KG1 (cell line): ENCODE measurements around the gene MSH3.
"Not testable (repeated sequence)": the region's sequence is repeated elsewhere in the genome, so short reads cannot be mapped to it uniquely, and the experiment has no call there.

Source experiments
- DNase-seq: peaks from one replicate; lab custom pipeline; 2025; lab: John Stamatoyannopoulos, UW

Gene MSH3

DNA sequence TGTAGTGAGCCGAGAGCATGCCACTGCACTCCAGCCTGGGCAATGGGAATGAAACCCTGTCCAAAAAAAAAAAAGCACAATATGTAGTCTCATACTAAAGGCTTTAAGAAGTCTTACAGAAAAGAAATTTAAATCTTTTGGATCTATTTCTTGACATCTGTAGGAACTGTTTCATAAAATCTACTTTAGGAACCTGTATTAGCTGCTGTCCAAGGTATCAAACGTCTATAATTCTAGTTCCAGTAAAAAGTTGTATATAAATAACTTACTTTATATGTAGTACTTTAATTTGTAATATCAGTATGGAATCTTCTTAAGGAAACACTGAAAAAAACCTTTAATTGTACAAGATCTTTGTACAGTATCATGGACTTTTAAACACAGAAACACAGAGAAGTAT is 199.0 kb downstream of the MSH3 start:
- DNase-seq = no peak

DNA sequence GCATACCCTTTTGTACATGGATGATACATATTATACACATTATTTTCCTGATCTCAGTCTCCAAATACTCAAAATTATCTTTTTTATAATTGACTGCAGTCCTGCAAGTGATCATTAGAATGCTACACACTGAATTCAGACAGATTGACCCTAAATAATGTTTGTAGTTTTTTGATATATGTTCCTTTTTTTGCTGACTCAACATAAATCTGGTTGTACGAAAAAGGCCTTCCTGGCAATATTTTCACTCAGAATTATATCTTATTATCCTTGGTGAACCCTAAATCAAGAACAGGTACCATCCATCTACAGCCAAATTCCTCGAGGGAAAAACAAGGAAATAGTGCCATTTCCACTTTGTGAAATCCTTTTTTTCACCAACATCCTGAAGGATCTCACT is 200.1 kb downstream of the MSH3 start:
- no peak for DNase-seq

DNA sequence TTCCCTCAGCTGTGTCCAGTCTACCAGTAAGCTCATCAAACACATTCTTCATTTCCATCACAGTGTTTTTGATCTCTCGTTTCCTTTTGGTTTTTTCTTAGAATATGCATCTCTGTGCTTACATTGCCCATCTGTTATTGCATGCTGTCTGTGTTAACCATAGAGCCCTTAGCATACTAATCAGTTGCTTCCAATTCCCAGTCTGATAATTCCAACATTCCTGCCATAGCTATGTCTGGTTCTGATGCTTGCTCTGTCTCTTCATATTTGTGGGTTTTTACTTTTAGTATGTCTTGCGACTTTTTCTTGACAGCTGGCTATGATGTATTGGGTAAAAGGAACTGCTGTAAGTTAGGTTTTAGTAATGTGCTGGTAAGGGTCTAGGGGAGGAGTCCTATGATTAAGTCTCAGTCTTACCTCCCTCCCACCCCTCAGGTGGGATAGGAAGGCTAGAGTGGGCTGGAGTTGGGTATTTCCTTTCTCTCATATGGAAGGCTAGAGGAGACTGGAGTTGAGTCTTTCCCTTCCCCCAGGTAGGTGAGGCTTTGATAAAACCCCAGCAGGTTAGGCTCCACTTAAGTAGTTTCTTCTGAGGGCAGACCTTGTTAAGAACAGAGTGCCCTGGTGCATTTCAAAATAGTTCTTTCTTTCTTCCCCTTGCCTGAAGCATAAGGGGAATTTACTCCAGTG is 206.6 kb downstream of the MSH3 start:
- no peak for DNase-seq

DNA sequence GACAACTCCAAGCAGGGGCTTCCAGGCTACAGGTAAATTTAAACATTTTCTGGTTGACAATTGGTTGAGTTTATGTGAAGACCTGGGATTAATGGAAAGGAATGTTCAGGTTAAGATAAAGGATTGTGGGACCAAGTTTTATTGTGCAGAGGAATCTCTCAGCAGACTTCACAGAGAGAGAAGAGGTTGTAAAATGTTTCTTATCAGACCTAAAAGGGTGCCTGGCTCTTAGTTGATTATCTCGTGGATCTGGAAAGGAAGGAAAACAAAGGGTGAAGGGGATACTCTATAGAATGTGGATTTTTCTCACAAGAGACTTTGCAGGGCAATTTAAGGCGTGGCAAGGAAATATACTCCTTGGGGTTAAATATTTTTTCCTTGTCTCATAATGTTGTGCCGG is 209.3 kb downstream of the MSH3 start:
- no peak for DNase-seq

DNA sequence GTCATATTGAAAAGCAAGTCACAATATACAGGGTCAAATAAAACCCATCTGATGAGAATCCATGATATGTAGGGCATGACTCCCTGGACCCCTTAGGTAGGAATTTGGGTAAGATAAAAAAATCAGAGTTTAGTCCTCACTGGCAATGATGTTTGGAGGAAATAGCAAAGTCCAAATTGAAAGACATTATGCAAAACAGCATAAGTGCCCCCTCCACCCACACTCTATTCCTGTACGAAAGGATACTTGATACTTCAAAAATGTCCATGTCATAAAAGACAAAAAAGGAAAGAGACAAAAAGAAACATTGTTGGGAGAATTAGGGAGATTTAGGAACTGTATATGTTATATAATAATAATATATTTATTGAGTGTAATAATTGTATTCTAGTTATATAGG is 209.7 kb downstream of the MSH3 start:
- no peak for DNase-seq

DNA sequence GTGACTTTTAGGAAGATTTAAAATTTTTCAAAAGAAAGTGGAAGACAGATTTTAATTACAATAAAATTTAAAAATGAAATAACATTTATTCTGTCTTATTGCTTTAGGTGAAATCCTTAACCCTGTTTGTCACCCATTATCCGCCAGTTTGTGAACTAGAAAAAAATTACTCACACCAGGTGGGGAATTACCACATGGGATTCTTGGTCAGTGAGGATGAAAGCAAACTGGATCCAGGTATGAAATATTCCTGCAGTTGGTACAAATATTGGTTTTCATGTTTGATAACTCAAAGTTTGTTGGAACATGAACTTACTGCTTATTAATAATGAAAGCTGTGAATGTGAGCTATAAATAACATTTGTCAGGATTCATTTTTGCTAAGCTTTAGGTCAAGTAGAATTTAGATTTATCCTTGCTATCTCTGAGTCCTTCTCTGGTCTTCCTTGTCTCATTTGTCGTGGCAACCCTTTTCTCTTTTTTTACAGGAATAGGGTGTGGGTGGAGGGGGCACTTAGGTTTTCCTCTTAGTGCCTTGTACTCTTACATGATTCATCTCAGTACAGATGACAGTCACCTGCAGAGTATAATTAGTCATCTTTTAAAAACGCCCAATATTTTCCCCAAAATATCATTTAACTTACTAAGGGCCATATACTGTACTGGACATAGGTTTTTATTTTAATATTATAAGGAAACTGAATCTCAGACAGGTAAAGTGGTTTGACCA is 210.4 kb downstream of the MSH3 start:
- no peak for DNase-seq

DNA sequence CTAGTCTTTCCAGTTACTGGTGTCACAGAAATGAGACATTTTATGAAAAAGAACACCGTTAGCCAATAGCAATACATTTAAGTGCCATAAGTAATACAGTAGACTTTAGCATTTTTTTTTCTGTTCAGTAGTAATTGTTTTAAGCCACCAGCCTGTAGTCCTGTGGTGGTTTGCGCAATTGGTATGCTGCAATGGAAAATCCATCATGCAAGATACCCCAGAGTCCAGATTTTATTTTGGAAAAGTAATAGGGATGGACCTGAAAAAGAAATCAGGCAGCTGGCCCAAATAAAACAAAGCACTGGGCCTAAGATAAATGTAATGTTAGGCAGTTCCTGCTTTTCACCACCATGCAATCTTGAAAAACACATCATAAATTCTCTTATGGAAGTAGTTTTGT is 211.1 kb downstream of the MSH3 start:
- no peak for DNase-seq

DNA sequence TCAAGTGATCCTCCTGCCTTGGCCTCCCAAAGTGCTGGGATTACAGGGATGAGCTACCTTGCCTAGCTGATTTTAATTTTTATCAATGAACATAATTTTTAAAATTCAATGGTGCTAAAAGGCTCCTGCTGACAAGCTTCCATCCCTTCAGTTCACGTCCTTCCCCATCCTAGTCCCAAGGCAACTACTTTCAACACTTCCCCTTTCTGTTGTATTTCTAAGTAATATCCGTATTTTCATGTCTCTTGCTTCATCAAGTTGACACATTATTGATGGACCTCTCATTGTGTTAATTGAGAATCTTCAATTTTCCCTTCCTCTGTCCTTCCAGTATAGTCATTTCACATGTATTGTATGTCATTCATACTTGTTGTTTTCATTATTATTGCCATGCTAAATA is 211.9 kb downstream of the MSH3 start:
- DNase-seq = no peak

DNA sequence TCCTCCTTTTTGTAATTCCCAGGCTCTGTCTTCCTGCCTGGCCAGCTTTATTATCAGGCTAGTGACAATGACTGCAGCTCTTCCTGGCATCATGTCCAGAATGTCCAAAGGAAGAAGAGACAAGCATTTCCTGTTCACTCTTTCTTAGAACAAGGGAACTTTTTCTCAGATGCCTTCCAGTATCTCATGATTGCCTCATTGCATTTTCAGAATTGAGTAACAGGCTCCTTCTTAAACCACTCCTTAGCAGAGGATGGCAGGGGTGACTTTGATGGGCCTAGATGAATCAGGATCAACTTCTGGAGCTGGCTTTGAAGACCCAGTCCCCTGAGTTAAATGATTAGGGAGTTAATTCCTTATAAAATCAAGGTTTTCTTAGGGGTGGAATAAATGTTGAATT is 212.8 kb downstream of the MSH3 start:
- DNase-seq = no peak

DNA sequence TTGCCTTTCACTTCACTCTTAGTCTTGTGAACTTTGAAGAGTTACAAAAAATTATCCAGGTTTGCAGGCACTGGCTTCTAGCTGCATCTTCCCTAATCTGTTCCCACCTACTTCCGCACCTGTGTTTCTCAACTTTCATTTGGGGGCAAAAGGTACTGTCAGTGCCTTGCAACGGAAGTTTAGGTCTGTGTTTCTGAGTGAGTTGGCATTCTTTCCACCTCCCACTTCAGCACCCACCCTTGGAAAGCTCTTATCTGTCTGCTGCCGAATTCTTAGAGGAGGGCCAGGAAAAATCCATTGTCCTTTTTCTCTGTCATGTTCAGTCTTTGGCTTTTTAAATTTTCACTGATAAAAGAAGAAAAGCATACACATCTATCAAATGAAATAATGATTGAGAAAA is 216.0 kb downstream of the MSH3 start:
- no peak for DNase-seq

DNA sequence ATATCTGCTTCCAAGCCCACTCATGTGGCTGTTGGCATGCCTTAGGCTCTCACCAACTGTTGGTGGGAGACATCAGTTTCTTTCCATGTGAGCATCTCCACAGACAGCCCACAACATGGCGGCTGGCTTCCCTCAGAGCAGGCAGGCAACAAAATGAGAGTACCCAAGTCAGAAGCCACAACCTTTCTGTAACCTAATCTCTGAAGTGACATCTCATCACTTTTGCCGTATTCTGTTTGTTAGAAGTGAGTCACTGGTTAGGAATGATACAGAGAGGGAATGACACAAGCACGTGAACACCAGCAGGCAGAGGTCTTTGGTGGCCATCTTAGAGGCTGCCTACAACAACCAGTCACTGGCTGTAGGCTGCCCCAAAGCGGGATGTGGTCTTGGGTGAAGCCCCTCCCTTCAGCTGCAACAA is 217.1 kb downstream of the MSH3 start:
- no peak for DNase-seq

DNA sequence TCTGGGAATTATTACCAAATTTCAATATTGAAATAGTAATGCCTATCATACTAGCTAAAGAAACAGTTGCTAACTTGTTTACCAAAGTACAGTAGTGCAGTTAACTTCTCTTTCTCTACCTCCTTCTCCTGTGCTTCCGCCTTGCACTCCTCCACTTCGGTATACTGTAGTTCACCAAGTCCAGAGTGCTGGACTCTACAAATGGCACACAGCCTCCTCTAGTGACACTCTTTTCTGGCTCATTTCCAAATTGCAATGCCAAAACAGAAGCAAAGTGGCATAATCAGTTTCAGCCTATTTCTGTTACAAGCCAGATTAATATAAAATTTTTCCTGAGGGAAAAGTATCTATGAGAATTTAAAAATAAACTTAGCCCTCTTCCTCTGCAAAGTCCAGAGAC is 219.7 kb downstream of the MSH3 start:
- no peak for DNase-seq

DNA sequence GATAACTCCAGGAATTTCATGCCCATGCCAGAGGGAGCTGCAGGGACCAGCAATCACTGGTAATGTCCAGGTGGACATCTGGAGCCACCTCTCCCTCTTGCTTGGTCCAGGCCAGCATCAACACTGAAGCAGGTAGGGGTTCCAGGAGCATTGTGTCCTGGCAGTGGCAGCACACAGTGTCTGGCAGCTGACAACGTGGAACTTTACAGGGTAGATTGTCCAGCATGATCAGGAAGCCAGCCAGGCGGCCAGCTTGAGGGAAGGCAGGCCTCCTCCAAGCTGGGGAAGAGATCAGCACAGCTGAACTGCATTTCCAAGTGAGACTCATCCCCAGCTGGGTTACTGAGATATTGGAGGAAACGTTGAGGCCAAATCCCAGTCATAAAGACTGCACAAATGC is 223.1 kb downstream of the MSH3 start:
- no peak for DNase-seq

DNA sequence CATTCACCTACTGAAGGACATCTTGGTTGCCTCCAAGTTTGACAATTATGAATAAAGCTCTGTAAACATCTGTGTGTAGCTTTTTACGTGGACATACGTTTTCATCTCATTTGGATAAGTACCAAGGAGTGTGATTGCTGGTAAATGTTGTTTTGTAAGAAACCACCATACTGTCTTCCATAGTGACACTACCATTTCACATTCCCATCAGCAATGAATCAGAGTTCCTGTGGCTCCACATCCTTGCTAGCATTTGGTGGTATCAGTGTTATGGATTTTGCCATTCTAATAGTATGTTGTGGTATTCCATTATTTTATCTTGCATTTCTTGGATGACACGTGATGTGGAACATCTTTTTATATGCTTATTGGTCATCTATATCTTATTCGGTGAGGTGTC is 227.3 kb downstream of the MSH3 start:
- no peak for DNase-seq

DNA sequence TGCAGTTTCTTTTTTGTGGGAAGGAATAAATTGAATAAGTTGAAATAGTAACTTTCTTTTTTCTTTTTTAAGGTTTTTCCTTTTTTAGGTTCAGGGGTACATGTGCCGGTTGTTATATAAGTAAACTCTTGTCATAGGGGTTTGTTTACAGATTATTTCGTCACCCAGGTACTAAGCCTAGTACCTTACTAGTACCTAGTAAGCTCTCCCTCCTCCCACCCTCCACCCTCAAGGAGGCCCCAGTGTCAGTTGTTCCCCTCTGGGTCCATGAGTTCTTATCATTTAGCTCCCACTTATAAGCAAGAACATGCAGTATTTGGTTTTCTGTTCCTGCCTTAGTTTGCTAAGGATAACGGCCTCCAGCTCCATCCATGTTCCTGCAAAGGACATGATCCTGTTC is 228.9 kb downstream of the MSH3 start:
- not testable (repeated sequence) for DNase-seq

DNA sequence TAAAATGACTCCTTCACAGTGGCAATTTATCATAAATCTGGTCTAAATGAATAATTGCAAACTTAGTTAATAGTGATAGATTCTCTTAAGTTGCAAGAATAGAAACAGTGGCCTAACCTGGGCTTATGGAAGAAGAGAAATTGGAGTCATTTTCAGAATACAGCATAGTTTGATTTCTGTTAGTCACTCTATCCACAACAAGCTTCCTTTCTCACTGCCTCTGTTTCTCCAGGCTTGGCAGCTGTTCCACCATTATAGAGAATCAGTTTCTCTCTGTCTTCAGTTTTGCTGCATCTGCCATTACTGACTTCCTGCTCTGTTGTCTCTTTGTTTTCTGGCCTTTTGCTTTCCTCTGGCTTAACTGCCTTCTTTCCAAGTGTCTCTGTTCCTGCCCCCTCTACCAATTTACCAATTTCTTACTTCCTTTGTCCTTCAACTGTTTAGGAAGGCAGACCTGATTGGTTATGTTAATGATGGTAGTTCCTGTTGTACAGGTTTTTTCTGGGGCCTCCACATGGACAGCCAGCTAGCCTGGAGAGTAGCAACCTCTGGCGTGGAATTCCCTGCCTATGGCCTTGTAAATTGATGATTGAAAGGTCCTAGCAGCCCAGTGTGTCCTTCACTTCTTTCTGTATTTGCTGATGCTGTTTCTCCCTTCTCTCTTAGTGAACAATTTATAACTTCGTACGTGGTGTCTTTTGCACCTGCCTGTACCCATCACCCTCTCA is 229.8 kb downstream of the MSH3 start:
- no peak for DNase-seq

DNA sequence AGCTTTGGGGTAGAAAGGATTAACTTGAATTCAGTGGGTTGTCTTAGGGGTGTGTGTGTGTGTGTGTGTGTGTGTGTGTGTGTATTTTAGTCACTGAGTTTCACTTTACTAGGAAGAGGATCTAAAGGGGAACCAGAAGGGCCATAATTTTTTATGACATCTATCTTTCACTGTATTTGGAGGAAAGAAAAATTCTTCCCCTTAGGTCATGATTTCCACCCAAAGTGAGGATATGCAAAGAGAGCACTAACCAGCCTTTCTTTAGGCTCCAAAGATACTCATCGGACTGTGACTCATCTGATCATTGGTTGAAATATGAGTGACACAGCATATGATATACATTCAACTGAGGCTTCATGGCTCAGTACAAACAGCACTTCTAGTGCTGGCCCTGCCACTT is 230.5 kb downstream of the MSH3 start:
- DNase-seq = no peak

DNA sequence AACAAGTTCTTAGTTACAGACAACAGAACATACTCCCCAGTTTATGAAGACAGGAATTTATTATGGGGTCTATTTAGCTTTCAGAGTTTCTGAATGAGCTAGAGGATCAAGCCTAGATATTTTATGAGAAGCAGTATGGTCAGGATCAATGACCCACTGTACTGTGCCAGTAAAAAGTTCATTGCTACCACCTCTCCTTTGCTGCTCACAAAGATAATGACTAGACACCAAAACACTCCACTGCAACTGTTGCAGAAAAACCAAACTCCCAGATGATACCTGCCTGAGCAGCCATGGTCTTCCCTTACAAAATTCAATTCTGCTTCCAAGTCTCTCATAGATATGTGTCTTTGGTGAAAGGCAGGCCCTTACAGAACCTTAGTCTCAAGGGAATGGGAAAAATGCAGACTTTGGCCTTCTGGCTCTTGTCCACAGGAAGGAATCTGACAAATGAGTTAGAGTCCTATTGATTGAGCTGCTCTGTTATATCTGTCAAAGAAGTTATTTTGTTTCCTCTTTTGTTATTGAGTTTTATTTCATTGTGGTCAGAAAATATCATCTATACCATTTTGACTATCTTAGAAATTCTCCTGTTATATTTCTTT is 231.0 kb downstream of the MSH3 start:
- no peak for DNase-seq

DNA sequence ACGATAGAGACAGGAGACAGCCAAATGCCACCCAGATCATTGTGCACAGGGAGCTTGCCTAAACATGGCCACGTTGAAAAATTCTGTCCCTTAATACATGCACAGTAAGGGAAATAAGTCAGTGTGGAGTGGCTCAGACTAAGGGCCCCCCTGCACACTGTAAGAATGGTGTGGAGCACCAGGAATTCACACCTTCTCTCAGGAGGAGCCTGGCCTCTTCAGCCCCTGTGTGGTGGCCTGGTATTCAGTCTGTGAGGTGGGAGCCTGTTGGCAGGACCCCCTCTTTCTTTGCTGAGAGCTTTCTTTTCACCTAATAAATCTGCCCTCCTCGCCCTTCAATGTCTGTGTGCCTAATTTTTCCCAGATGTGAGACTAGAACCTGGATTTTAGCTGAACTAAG is 239.6 kb downstream of the MSH3 start:
- no peak for DNase-seq

DNA sequence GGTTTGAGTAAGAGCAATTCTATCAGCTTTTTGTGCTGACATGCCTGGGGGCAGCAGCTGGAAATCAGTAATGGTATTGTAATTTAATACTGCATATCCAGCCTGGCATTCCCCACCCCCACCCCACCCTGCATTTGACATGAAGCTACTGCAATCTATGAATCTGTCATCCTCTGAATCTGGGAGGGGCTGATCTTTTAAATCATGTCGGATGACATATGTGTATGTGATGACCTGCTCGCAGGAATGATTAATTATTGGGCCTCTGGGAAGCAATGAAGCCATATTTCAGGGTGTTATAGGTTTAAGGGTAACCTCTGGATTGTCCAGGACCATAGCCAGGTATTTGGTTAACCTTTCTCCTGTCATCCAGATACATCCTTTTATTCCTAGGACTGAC is 241.1 kb downstream of the MSH3 start:
- DNase-seq = no peak

DNA sequence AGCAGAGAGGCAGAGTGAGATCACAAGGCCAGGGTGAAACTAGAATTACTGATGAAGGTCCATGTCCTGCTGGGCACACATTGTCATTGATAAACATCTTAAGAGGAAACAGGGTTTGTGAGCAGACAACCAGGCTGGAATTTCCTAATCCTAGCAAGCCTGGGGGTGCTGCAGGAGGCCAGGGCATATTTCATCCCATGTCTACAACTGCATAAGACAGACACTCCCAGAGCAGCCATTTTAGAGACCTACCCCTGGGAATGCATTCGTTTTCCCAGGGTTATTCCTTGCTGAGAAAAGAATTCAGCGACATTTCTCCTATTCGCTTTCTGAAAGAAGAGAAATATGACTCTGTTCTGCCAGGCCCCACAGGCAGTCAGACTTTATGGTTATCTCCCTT is 248.2 kb downstream of the MSH3 start:
- not testable (repeated sequence) for DNase-seq

DNA sequence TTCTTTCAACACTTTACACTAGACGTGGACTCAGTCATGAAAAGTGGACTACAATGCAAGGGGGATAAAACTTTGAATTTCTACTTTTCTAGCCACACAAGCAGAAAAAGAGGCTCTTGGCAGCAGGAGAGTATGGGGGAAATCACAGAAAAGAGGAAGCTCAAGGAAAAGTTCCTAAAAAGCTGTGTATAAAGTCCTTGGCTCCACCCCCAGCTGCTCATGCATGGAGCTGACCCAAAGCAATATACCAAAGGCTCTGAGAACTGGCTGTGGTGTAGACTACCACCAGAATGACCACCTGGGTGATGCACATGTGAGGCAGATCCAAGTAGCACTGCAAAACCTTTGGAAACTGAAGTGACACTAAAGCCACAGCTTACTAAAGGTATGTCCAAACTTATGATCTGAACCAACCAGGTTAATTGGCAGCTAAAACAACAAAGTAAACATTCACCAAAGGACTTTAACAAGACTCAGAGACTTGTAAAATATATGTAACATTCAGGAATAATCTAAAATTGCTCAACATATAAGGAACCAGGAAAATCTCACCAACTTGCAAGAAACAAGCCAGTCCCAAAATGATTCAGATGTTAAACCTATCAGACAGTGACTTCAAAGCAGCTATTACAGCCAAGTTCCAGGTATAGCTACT is 250.2 kb downstream of the MSH3 start:
- no peak for DNase-seq
